ENCODE data around the gene FMO1. TPM values are rescaled to one million over a fixed set of nuclear protein-coding genes. Genes with fewer than 3 reads are reported as not detected.

The FMO1 gene
- polyA plus RNA-seq, 2 of the 4 experiments (the other 2 are of a cell fraction): not detected

DNA sequence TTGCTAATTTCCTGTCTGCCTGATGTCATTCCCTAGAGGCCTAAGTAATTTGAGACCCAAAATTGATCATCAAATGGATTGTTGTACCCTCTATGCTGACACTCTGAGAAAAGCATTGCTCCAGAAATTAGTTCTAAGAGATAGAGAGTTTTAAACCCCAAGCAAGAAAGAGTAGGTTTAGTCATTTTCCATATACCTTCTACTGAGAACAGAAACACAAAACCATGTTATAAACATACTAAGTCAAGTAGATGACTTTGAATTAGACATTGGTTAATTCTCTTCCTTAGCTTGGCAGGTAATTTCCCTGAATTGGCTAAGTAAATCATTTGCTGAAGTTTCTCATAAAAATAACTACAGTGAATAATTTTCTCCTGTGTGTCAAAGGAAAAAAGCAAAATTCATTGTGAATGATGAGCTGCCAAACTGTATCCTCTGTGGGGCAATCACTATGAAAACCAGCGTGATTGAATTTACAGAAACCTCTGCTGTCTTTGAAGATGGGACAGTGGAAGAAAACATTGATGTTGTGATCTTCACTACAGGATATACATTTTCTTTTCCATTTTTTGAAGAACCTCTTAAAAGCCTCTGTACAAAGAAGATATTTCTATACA is 85.8 kb downstream of the FMO1 start:
- ChIA-PET POLR2A (no interaction called here), CTCF (interaction anchor here (0.7 to 1.0 kb wide), 2 partner anchors 10 to 16 kb away, joined by 3 read pairs; no protein-coding TSS in a partner anchor)
- no peak overlapping the region for H3K4me2 ChIP-seq
- H3K4me3 ChIP-seq: no peak overlapping the region
- FAIRE-seq (no peak), DNase-seq (ENCODE audit: low read depth in 1 of 2, low spot score in 1 of 2) (no peak), ATAC-seq (no peak)
- H3K9me3 ChIP-seq: no peaks in the 10 kb centered on the region
- H3K4me1 ChIP-seq: no peaks in the 10 kb centered on the region
- no peak overlapping the region for H3K27ac ChIP-seq
- WGBS (ENCODE audit: missing lambda C conversion rate): 82% methylated on average over 1 of the region's 1 CpG
- TF ChIP-seq EP300 (IDR thresholded peaks at IDR 0.05) (no peak), CBX2 (IDR thresholded peaks at IDR 0.05; ENCODE audit: borderline replicate concordance, low read depth) (no peak)
- TF ChIP-seq, protein P1, sequence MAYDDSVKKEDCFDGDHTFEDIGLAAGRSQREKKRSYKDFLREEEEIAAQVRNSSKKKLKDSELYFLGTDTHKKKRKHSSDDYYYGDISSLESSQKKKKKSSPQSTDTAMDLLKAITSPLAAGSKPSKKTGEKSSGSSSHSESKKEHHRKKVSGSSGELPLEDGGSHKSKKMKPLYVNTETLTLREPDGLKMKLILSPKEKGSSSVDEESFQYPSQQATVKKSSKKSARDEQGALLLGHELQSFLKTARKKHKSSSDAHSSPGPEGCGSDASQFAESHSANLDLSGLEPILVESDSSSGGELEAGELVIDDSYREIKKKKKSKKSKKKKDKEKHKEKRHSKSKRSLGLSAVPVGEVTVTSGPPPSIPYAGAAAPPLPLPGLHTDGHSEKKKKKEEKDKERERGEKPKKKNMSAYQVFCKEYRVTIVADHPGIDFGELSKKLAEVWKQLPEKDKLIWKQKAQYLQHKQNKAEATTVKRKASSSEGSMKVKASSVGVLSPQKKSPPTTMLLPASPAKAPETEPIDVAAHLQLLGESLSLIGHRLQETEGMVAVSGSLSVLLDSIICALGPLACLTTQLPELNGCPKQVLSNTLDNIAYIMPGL (CRISPR knock-in tag; IDR thresholded peaks at IDR 0.05; ENCODE audit: borderline replicate concordance): no peak

Small RNA genes lying within 50 kb of the gene (small RNA-seq; reads per million reads assigned to genes)
- gene RF00019: 0 reads per million in 6 experiments

Other genes with a start within 250 kb of the FMO1 start
- gene FMO3, start 157.6 kb upstream of the FMO1 start, polyA plus RNA-seq (2011; rRNA removed): not detected in 2 replicates
- not detected in 3 replicates for gene FMO3, start 157.6 kb upstream of the FMO1 start, polyA plus RNA-seq (2017; fragmentation: RNase III; extraction: RNeasy Plus Mini Kit Qiagen cat#74134 plus additional on column Dnase treatment)
- not detected in 2 replicates for gene FMO2, start 63.2 kb upstream of the FMO1 start, polyA plus RNA-seq (2011; rRNA removed)
- gene FMO2, start 63.2 kb upstream of the FMO1 start, polyA plus RNA-seq (2017; fragmentation: RNase III; extraction: RNeasy Plus Mini Kit Qiagen cat#74134 plus additional on column Dnase treatment): not detected in 3 replicates
- 0.99 and 1.9 TPM in 2 replicates for gene FMO4, start 65.7 kb downstream of the FMO1 start, polyA plus RNA-seq (2011; rRNA removed)
- 0.32 to 0.66 TPM (median 0.43 TPM) in 3 replicates for gene FMO4, start 65.7 kb downstream of the FMO1 start, polyA plus RNA-seq (2017; fragmentation: RNase III; extraction: RNeasy Plus Mini Kit Qiagen cat#74134 plus additional on column Dnase treatment)
- 96.3 and 139 TPM in 2 replicates for gene PRRC2C, start 237.0 kb downstream of the FMO1 start, polyA plus RNA-seq (2011; rRNA removed)
- 50.3 to 61.6 TPM (median 55.4 TPM) in 3 replicates for gene PRRC2C, start 237.0 kb downstream of the FMO1 start, polyA plus RNA-seq (2017; fragmentation: RNase III; extraction: RNeasy Plus Mini Kit Qiagen cat#74134 plus additional on column Dnase treatment)

Measured in A549 (cell line).